Inferior parietal cortex (tissue), 1 donor: ENCODE measurements around the gene CDK3.

Experiments used
- DNase-seq: peaks from one replicate; pipeline ENCODE4 v3.0.0-alpha.2; 2016; ENCODE audit errors: extremely low spot score

CDK3 gene

GRCh38 chr17:76014100-76014924 is 13.7 kb downstream of the CDK3 start:
- peak; percentile 59 for DNase-seq

- DNase-seq, result no peak
Measured at GRCh38 chr17:76014925-76015261, 14.2 kb downstream of the CDK3 start.

GRCh38 chr17:76017481-76018339 is 17.1 kb downstream of the CDK3 start:
- no peak for DNase-seq

DNA sequence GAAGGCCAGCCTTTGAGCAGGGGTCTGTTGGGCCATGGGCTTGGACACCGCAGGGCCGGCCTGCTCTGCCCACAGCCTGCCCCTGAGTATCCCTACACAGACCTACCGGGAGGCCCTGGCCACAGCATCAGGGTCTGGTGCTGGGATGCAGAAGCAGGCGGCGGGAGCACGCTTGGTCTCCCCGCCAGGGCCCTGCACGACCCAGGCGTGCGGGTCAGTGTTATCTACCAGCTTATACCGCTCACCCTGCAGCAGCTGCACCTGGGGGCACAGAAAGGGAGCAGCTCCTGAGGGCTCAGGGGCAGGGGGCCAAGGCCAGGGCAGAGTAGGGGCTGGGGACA is 17.7 kb downstream of the CDK3 start:
- no peak for DNase-seq

GRCh38 chr17:76018801-76019200 is 18.1 kb downstream of the CDK3 start:
- DNase-seq, result no peak

GRCh38 chr17:76019833-76020467 is 19.3 kb downstream of the CDK3 start:
- no peak for DNase-seq

DNA sequence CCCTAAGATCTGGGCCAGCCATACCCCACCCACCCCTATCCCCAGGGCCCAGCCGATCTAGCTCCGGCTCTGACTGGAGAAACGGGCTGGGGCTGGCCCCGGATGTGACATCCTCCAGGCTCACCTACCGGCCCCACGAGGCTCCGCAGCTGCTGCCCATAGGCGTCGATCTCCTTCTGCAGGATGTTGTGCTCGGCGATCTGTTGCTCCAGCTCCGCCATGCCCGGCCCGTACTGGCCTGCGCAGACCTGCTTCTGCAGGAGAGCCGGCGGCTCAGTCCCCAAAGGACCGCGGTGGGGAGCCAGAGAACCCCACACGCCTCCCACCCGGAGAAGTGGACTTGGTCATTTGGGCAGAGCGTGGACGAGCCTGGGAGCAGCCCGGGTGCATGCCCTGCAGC is 21.6 kb downstream of the CDK3 start:
- DNase-seq, result no peak

DNA sequence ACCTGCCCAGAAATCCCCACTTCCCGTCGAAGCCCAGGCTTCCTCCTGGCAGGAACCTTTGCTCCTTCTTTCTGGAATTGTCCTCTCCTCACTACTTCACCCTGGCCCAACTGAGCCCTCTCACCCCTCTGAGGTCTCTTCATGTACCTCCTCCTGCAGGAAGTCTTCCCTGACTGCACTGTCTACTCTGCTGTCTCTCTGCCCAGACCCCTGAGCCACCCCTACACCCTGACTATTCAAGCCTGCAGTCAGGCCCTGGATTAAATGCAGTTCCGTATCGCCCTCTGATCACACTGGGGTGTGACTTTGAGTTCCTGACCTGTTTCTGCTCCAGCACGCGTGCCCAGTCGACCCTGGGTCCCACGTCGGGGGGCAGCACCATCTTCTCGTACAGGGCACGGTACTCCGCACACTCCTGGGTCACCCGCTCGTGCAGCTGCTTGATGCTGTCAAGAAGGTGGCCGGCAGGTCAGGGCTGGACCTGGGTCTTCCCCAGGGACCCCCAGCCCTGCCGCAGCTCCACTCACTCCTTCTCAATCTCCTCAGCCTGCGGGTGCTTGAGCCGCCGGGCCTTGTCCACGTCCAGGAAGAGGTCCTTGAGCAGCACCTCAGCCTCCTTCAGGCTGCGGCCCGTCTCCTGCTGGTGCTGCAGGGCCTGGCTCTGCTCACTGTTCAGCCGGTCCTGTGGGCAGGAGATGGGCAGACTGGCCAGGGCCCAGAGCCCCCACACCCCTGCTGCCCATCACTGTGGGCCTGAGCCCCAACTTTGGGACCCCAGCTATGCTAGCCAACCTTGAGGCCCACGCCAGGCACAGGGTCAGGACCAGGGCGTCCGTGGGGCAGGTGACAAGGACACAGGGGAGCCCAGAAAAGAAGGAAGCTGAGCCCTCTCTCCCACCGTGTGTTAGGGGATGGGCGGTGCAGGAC is 22.6 kb downstream of the CDK3 start:
- DNase-seq, result no peak

GRCh38 chr17:76023900-76024237 is 23.2 kb downstream of the CDK3 start:
- no peak for DNase-seq

DNA sequence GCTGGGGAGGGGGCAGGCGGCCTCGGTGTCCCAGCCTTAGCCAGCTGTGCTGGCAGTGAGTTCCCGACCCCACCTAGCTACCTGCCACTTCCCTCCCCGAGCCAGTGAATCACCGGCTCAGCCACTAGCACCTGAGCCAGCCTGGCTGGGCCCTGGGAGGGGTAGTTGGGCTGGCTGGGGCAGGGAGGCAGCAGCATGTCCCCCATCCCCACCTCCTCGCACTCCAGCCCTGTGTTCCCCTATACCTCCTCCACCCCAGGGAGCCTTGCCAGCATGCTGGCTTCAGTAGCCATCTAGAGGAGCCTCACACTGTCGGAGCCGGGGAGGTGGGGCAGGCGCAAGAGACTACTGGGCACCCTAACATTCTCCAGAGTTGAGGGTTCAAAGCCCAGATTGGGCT is 23.7 kb downstream of the CDK3 start:
- DNase-seq, result no peak

DNA sequence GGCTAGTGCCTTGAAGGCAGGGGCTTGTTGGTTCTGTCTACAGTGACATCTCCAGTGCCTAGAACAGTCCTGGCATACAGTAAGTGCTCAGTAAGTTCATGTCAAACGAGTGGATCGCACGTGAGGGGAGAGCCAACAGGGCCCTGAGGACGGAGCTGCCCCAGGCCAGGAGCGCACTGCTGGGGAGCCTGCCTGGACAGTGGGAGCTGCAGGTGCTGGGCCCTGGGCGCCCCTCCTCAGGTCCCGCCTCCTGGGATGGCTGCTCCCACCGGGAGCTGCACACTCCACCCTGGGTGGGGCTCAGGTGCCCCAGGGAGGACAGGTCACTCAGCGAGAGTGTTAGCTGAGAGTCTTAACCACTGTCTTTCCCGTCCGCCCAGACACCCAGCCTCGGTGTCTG is 24.6 kb downstream of the CDK3 start:
- DNase-seq, result no peak

- DNase-seq, result no peak
Measured at GRCh38 chr17:76026714-76027158, 26.1 kb downstream of the CDK3 start.

DNA sequence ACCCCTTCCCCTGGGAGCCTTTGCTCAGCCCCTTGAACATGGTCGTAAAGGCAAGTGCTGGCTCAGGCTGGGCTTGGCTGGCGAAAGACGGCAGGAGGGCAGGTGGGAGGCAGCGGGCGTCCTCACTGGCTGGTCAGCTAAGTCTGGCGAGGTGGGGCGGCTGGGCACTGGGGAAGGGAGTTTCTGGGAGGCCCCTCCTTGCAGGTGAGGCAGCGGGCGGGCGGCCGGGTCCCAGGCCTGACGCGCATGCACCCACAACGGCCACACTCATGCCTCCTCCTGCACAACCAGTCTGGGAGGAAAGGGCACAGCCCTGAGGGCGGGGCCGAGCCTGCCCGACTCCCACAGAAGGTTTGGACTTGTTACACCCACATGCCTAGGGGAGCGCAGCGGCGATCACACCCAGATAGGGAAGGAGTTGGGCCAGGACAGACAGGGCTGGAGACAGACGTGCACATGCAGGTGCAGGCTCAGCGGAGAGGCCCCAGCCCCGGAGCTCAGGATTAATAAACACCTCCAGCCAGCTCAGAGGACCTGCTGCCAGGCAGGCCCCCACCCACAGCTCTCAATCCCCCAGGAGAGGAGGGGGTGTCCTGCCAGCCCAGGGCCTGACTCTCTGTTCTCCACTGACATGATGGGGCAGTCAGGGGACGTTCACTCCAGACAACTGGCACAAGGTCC is 26.6 kb downstream of the CDK3 start, which contains the start of gene EVPL:
Gene EVPL (minus strand): TSS at position 148 of the 681 bp plus-strand sequence. CDS start 108 bp downstream, at position 40.
- no peak for DNase-seq

DNA sequence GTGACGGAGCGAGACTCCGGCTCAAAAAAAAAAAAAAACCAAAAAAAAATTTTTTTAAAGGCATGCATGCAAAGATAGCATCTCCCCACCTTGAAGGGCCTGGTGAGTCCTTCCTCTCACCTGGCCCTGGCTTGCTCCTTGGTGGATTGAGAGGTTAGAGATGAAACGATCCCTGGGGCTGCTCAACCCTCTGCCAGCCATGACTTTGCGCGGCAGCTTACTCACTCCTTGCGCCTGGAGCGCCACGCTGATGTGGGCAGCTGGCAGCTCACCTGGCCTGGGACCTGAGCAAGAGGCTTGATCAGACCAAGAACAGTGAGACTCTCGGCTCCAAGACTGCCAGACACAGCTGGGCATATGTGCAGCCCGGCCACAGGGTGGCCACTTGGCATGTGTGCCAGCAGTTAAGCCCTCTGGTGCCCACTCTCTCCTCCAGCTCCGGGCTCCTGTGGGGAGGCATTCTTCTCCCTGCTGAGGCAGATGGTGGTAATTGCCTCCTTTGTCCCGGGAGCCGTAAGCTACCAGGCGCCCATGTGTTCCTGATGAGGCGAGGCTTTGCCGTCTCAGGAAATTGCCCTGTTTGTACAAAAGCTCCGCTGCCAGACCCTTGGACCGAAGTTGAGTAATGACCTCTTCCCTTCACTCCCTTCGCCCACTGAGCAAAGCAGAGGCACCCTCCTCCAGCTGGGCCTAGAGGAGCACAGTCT is 31.6 kb downstream of the CDK3 start:
- DNase-seq, result no peak

DNA sequence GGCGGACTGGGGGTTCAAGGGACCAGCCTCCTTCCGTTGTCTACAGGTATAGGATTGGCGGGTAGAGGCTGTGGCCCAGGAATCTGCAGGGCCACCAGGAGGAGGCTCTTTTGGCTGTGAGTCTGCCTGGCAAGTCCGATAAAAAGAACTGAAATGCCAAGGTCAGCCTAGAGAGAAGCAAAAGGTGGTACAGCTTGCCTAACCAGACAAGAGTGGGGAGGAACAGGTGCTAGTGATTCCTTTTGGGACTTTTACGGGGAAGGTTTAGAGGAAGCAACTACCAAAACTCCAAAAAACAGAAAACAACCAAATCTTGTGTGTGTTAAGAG is 32.1 kb downstream of the CDK3 start:
- no peak for DNase-seq

DNA sequence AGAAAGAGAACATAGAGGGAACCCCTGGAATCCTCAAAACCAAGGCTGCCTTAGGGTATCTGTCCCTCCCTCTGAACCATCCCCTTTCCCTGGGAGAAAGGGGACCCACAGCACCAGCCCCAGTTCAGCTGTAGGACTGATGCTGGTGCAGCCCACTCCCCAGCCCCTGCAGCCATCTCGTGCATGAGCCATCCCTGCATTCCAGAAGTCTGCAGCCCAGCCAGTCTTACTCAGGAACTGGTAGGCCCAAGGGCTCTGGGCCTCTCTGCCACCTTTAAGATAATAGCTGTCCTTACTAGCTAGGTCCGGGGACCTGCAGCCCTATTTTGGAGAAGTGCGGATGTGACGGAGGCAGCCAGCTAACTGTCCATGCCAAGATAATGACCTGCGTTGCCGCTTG is 32.5 kb downstream of the CDK3 start:
- DNase-seq, result no peak

DNA sequence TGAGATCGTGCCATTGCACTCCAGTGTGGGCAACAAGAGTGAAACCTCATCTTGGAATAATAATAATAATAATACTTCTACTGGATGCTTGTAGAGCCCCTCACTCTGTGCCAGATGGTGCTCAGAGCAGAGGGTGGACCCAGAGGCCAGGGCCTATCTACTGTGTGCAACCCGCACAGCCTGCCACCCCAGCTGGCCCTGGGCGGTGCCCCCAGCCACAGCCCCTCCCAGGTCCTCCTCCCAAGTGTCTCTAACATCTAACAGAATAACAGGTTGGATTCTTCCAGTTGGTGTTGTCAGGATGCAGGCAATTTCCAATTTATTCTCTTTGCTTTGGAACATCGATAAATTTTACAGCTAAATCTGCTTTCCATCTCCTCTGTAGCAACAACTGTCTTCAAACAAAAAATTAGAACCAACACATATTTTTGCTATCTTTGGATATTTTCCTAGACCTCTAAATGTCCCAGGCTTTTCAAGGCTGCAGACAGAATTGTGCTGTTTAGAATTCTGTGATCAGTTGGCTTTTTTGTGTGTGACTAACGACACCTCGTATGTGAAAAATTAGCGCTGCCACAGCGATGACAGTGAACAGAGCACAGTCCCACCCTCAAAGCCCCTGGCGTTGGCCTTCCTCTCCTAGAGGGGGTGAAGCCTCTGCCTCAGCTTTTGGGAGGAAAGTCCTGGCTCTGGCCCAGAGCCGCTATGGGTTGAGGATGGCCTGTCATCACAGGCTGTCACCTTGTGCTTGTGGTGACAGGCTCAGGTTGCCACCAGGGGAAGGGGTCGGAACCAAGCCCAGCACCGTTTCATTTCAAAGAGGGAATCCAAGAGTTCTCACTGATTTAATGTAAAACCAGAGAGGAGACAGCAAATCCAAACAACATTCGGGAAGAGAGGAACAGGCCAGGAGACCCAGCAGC is 34.0 kb downstream of the CDK3 start:
- DNase-seq, result no peak

GRCh38 chr17:76036497-76037261 is 36.0 kb downstream of the CDK3 start:
- no peak for DNase-seq

GRCh38 chr17:76038050-76038449 is 37.4 kb downstream of the CDK3 start:
- no peak for DNase-seq
